Sigmoid colon (tissue), 7 donors: ENCODE results near the gene THAP4. TPM values are rescaled to one million over a fixed set of nuclear protein-coding genes. Genes with fewer than 3 reads are reported as not detected.

Experiments
- DNase-seq: peaks from one replicate; pipeline ENCODE4 v3.0.0-alpha.2; 2019
- H3K27ac ChIP-seq, 4 donors: fragments of 200-600 bp; sonication (generic); one replicate each; pipeline ENCODE4 v1.5.1; 2016 to 2019; ENCODE audit warnings: mild to moderate bottlenecking in 1 of 4
- H3K27me3 ChIP-seq, 3 donors: fragments of 200-600 bp; sonication (generic); one replicate each; pipeline ENCODE4 v1.5.1; 2019; ENCODE audit warnings: mild to moderate bottlenecking in 1 of 3
- H3K36me3 ChIP-seq, 4 donors: fragments of 200-600 bp; sonication (generic); one replicate each; pipeline ENCODE4 v1.5.1; 2016 to 2019
- H3K4me1 ChIP-seq, 4 donors: fragments of 200-600 bp; sonication (generic); one replicate each; pipeline ENCODE4 v1.5.1; 2017 to 2019
- H3K4me3 ChIP-seq, 4 donors: fragments of 200-600 bp; sonication (generic); one replicate each; pipeline ENCODE4 v1.5.1; 2017 to 2019; ENCODE audit warnings: mild to moderate bottlenecking in 2 of 4, moderate library complexity in 1 of 4
- H3K9me3 ChIP-seq, 4 donors: fragments of 200-600 bp in 3 of 4; sonication (generic) in 3 of 4; one replicate each; pipeline versions ENCODE4 v1.5.1 to v1.6.1; 2013 to 2019
- CTCF ChIP-seq, 4 experiments: fragments of 450-650 bp in 3 of 4; fragments of 200-600 bp in 1 of 4; IDR thresholded peaks; one replicate each; pipeline ENCODE4 v1.5.1; 2016 to 2019; ENCODE audit warnings: antibody characterized with exemption in 4 of 4, mild to moderate bottlenecking in 3 of 4, moderate library complexity in 2 of 4
- EP300 ChIP-seq, 4 donors: sonication (generic); formaldehyde crosslinking; IDR thresholded peaks; one replicate each; pipeline ENCODE4 v1.6.1; 2017; ENCODE audit warnings: antibody characterized with exemption in 4 of 4
- POLR2A ChIP-seq, 2 donors: fragments of 450-650 bp; IDR thresholded peaks; one replicate each; pipeline ENCODE4 v1.6.1; 2016; ENCODE audit warnings: antibody characterized with exemption in 2 of 2, mild to moderate bottlenecking in 2 of 2, moderate library complexity in 2 of 2
- POLR2AphosphoS5 ChIP-seq, 4 donors: sonication (generic); formaldehyde crosslinking; IDR thresholded peaks; one replicate each; pipeline ENCODE4 v1.6.1; 2017; ENCODE audit warnings: antibody characterized with exemption in 4 of 4
- WGBS, 2 donors: extraction: QIAGEN DNeasy Blood & Tissue Kit; methylation state at CpG; one replicate each; pipeline ENCODE4 v1.1.7; 2013; 5-methylcytosine and 5-hydroxymethylcytosine counted together
- intact Hi-C: fragments of 100-400 bp; cut with DNase I; formaldehyde crosslinking; loops from one replicate; pipeline ENCODE4 v1.15.1; 2023
- polyA plus RNA-seq, 3 donors: library from polyadenylated mRNA; stranded (reverse); fragments of 200-250 nt; gene quantifications; one replicate each; pipeline ENCODE4 v1.2.3, GENCODE V29; 2013
- total RNA-seq, 4 donors: library from RNA; depleted of rRNA; stranded (reverse); fragments of >200 nt; gene quantifications; one replicate each; pipeline ENCODE4 v1.1.0, GENCODE V29; 2016
- donor health status: healthy with polysubstance abuse.
- donor health status: Bipolar disorder and iron deficiency.
- donor health status: healthy.

THAP4 gene
- total and polyA plus RNA-seq, 7 donors: 28.9 to 112 (median 44.7) TPM

GRCh38 chr2:241582806-241583205, 54.2 kb downstream of the THAP4 start:
- Histone ChIP-seq H3K27me3 (no peaks in the 10 kb centered on the region), H3K4me1 (peaks cover 0 to 7% (median 6%) of the 10 kb centered on the region in 4 donors), H3K36me3 (peaks cover 13 to 55% (median 25%) of the 10 kb centered on the region in 4 donors), H3K9me3 (peaks cover 2 to 17% (median 13%) of the 10 kb centered on the region in 4 donors), H3K4me3 (no peak overlapping the region), H3K27ac (no peak overlapping the region)
- 96 to 97% methylated on average over 4 of the region's 4 CpGs for WGBS, 2 donors
- intact Hi-C loops: no loop called here
- DNase-seq: peak; percentile 50
- TF ChIP-seq POLR2A (IDR thresholded peaks at IDR 0.05) (no peak), EP300 (IDR thresholded peaks at IDR 0.05) (no peak), CTCF (IDR thresholded peaks at IDR 0.05) (no peak), POLR2AphosphoS5 (IDR thresholded peaks at IDR 0.05) (no peak)

GRCh38 chr2:241582328-241582727, 54.6 kb downstream of the THAP4 start:
- no peak for TF ChIP-seq POLR2AphosphoS5 (IDR thresholded peaks at IDR 0.05)
- TF ChIP-seq EP300 (IDR thresholded peaks at IDR 0.05): no peak
- no peak for TF ChIP-seq POLR2A (IDR thresholded peaks at IDR 0.05)
- no peak for TF ChIP-seq CTCF (IDR thresholded peaks at IDR 0.05)
- H3K4me1 ChIP-seq: peaks cover 0 to 12% (median 11%) of the 10 kb centered on the region in 4 donors
- peaks cover 2 to 12% (median 12%) of the 10 kb centered on the region in 4 donors for H3K9me3 ChIP-seq
- no peaks in the 10 kb centered on the region for H3K27me3 ChIP-seq
- no peak for DNase-seq
- H3K36me3 ChIP-seq: peaks cover 13 to 51% (median 21%) of the 10 kb centered on the region in 4 donors
- 96 to 97% methylated on average over 8 of the region's 8 CpGs for WGBS, 2 donors
- no peak overlapping the region for H3K27ac ChIP-seq
- no peak overlapping the region for H3K4me3 ChIP-seq
- intact Hi-C loops: no loop called here

GRCh38 chr2:241579281-241579680, 57.7 kb downstream of the THAP4 start:
- Histone ChIP-seq H3K9me3 (no peaks in the 10 kb centered on the region), H3K4me3 (no peak overlapping the region), H3K4me1 (peaks cover 0 to 27% (median 20%) of the 10 kb centered on the region in 4 donors), H3K27me3 (no peaks in the 10 kb centered on the region), H3K27ac (no peak overlapping the region), H3K36me3 (peaks cover 11 to 31% (median 16%) of the 10 kb centered on the region in 4 donors)
- WGBS, 2 donors: 92 to 95% methylated on average over 7 of the region's 7 CpGs
- intact Hi-C loops: no loop called here
- DNase-seq: peak; percentile 46
- TF ChIP-seq CTCF (IDR thresholded peaks at IDR 0.05) (no peak), POLR2A (IDR thresholded peaks at IDR 0.05) (no peak), POLR2AphosphoS5 (IDR thresholded peaks at IDR 0.05) (peak in 1 of 4 donors; percentile 6), EP300 (IDR thresholded peaks at IDR 0.05) (no peak)

- DNase-seq: peak; percentile 75
- H3K27ac ChIP-seq: peak overlapping the region; percentile 21 to 51 (median 36)
- no peaks in the 10 kb centered on the region for H3K9me3 ChIP-seq
- intact Hi-C loops: no loop called here
- no peaks in the 10 kb centered on the region for H3K27me3 ChIP-seq
- H3K4me1 ChIP-seq: peaks cover 0 to 27% (median 20%) of the 10 kb centered on the region in 4 donors
- H3K4me3 ChIP-seq: no peak overlapping the region
- peaks cover 12 to 31% (median 13%) of the 10 kb centered on the region in 4 donors for H3K36me3 ChIP-seq
- TF ChIP-seq POLR2AphosphoS5 (IDR thresholded peaks at IDR 0.05) (peak in 2 of 4 donors; percentile 29 to 48), POLR2A (IDR thresholded peaks at IDR 0.05) (no peak)
- WGBS, 2 donors: 70 to 87% methylated on average over 9 of the region's 9 CpGs
Observed at GRCh38 chr2:241577413-241578122, 59.4 kb downstream of the THAP4 start.

- 93 to 94% methylated on average over 14 of the region's 14 CpGs for WGBS, 2 donors
- Histone ChIP-seq H3K27me3 (no peaks in the 10 kb centered on the region), H3K4me3 (no peak overlapping the region), H3K9me3 (no peaks in the 10 kb centered on the region), H3K36me3 (peaks cover 15 to 34% (median 20%) of the 10 kb centered on the region in 4 donors), H3K27ac (peak overlapping the region in 3 of 4 donors; percentile 2 to 51 (median 29)), H3K4me1 (peaks cover 0 to 27% (median 20%) of the 10 kb centered on the region in 4 donors)
- peak; percentile 53 for DNase-seq
- no peak for TF ChIP-seq POLR2AphosphoS5 (IDR thresholded peaks at IDR 0.05)
- no peak for TF ChIP-seq POLR2A (IDR thresholded peaks at IDR 0.05)
- TF ChIP-seq CTCF (IDR thresholded peaks at IDR 0.05): no peak
- TF ChIP-seq EP300 (IDR thresholded peaks at IDR 0.05): no peak
- intact Hi-C loops: no loop called here
Observed at GRCh38 chr2:241576293-241576654, 60.7 kb downstream of the THAP4 start.
